Trophoblast cell (in vitro differentiated cells and primary cell): ENCODE data around the gene PRKCB.

Experiments used
- DNase-seq, 2 donors: peaks; one replicate each; pipeline ENCODE4 v3.0.0-alpha.2; 2016
- H2AFZ ChIP-seq: 2 replicates; pipeline ENCODE4 v1.6.1; 2013; ENCODE audit warnings: low read length, moderate library complexity, mild to moderate bottlenecking; ENCODE audit not compliant: insufficient read depth, poor library complexity
- H2AK5ac ChIP-seq: 2 replicates; pipeline ENCODE4 v1.6.1; 2013; ENCODE audit warnings: mild to moderate bottlenecking, low read length
- H2BK120ac ChIP-seq: 2 replicates; pipeline ENCODE4 v1.6.1; 2013; ENCODE audit warnings: low read length, mild to moderate bottlenecking, moderate library complexity; ENCODE audit not compliant: insufficient read depth, poor library complexity
- H2BK12ac ChIP-seq: 2 replicates; pipeline ENCODE4 v1.6.1; 2013; ENCODE audit warnings: mild to moderate bottlenecking, low read length, moderate library complexity
- H2BK5ac ChIP-seq: 2 replicates; pipeline ENCODE4 v1.6.1; 2013; ENCODE audit warnings: low read length, low read depth, moderate library complexity, mild to moderate bottlenecking; ENCODE audit not compliant: poor library complexity
- H3K14ac ChIP-seq: 2 replicates; pipeline ENCODE4 v1.6.1; 2013; ENCODE audit warnings: mild to moderate bottlenecking, low read length
- H3K18ac ChIP-seq: 2 replicates; pipeline ENCODE4 v1.6.1; 2013; ENCODE audit warnings: mild to moderate bottlenecking, low read length
- H3K23ac ChIP-seq: 2 replicates; pipeline ENCODE4 v1.6.1; 2013; ENCODE audit warnings: low read length
- H3K27ac ChIP-seq: 2 replicates; pipeline ENCODE4 v1.5.1; 2013; ENCODE audit warnings: low read depth, mild to moderate bottlenecking, inconsistent platforms, low read length, moderate library complexity
- H3K27me3 ChIP-seq: 2 replicates; pipeline ENCODE4 v1.6.1; 2013; ENCODE audit warnings: inconsistent platforms, mild to moderate bottlenecking, low read length, moderate library complexity; ENCODE audit not compliant: insufficient read depth
- H3K36me3 ChIP-seq, 2 experiments: 1 replicate in 1 of 2; 2 replicates in 1 of 2; pipeline ENCODE4 v1.6.1; 2013; ENCODE audit warnings: low read length in 2 of 2, mild to moderate bottlenecking in 2 of 2, moderate library complexity in 1 of 2; ENCODE audit not compliant: insufficient read depth in 2 of 2, control insufficient read depth in 1 of 2
- H3K4ac ChIP-seq: 2 replicates; pipeline ENCODE4 v1.6.1; 2013; ENCODE audit warnings: low read depth, mild to moderate bottlenecking, low read length, moderate library complexity
- H3K4me1 ChIP-seq, 2 experiments: 1 replicate in 1 of 2; 2 replicates in 1 of 2; pipeline ENCODE4 v1.6.1; 2013; ENCODE audit warnings: low read length in 2 of 2, mild to moderate bottlenecking in 2 of 2, moderate library complexity in 1 of 2; ENCODE audit not compliant: insufficient read depth in 2 of 2, control insufficient read depth in 1 of 2
- H3K4me2 ChIP-seq: 2 replicates; pipeline ENCODE4 v1.6.1; 2013; ENCODE audit warnings: inconsistent platforms, mild to moderate bottlenecking, low read length, moderate library complexity
- H3K4me3 ChIP-seq: 2 replicates; pipeline ENCODE4 v1.5.1; 2013; ENCODE audit warnings: mild to moderate bottlenecking, low read depth, low read length, inconsistent platforms
- H3K79me1 ChIP-seq: one replicate; pipeline ENCODE4 v1.6.1; 2013; ENCODE audit warnings: low read length
- H3K79me2 ChIP-seq: 2 replicates; pipeline ENCODE4 v1.6.1; 2013; ENCODE audit warnings: low read length, mild to moderate bottlenecking; ENCODE audit not compliant: control insufficient read depth, insufficient read depth, poor library complexity
- H3K9ac ChIP-seq: 2 replicates; pipeline ENCODE4 v1.6.1; 2013; ENCODE audit warnings: mild to moderate bottlenecking, low read length
- H3K9me3 ChIP-seq: 2 replicates; pipeline ENCODE4 v1.6.1; 2013; ENCODE audit warnings: low read depth, mild to moderate bottlenecking, control low read depth, inconsistent platforms, low read length; ENCODE audit not compliant: insufficient read depth
- H4K12ac ChIP-seq: 2 replicates; pipeline ENCODE4 v1.6.1; 2013; ENCODE audit warnings: low read depth, mild to moderate bottlenecking, low read length, moderate library complexity
- H4K8ac ChIP-seq: 2 replicates; pipeline ENCODE4 v1.6.1; 2013; ENCODE audit warnings: low read depth, mild to moderate bottlenecking, low read length, moderate library complexity
- H4K91ac ChIP-seq: one replicate; pipeline ENCODE4 v1.6.1; 2013; ENCODE audit warnings: low read depth, mild to moderate bottlenecking, low read length, moderate library complexity
- WGBS: extraction: QIAGEN DNeasy Blood & Tissue Kit; methylation state at CpG from one replicate; pipeline ENCODE4 v1.1.7; 2013; ENCODE audit warnings: missing lambda C conversion rate; ENCODE audit not compliant: insufficient read length, insufficient coverage; ENCODE audit errors: extremely low coverage; 5-methylcytosine and 5-hydroxymethylcytosine counted together

Gene PRKCB

GRCh38 chr16:23840310-23840709 is 4.5 kb downstream of the PRKCB start:
- Histone ChIP-seq H4K8ac (no peak overlapping the region), H2AFZ (no peak overlapping the region), H3K18ac (no peak overlapping the region), H3K14ac (no peak overlapping the region), H3K27me3 (peaks cover 26% of the 10 kb centered on the region), H3K9me3 (peaks cover 2% of the 10 kb centered on the region), H3K4me3 (no peak overlapping the region), H3K79me1 (no peaks in the 10 kb centered on the region), H4K91ac (no peak overlapping the region), H3K4me1 (peaks cover 0 to 7% of the 10 kb centered on the region in 2 experiments), H3K9ac (no peak overlapping the region), H3K4ac (no peak overlapping the region), H3K27ac (no peak overlapping the region), H4K12ac (no peak overlapping the region), H2BK5ac (no peak overlapping the region), H3K79me2 (no peaks in the 10 kb centered on the region), H2BK12ac (no peak overlapping the region), H3K23ac (no peak overlapping the region), H2BK120ac (no peak overlapping the region), H2AK5ac (no peak overlapping the region), H3K4me2 (no peak overlapping the region), H3K36me3 (no peaks in the 10 kb centered on the region)
- WGBS, result no CpG with 5 or more reads among the region's 3 CpGs
- no peak for DNase-seq

GRCh38 chr16:23842137-23842600 is 6.4 kb downstream of the PRKCB start:
- no peak overlapping the region for H4K12ac ChIP-seq
- no peak for DNase-seq
- H3K4ac ChIP-seq, result no peak overlapping the region
- H3K27ac ChIP-seq, result no peak overlapping the region
- WGBS, result no CpG with 5 or more reads among the region's 3 CpGs
- no peak overlapping the region for H2BK5ac ChIP-seq
- no peak overlapping the region for H4K91ac ChIP-seq
- H3K9ac ChIP-seq, result no peak overlapping the region
- no peak overlapping the region for H3K18ac ChIP-seq
- H2AFZ ChIP-seq, result no peak overlapping the region
- no peaks in the 10 kb centered on the region for H3K4me1 ChIP-seq
- no peak overlapping the region for H3K23ac ChIP-seq
- H2BK120ac ChIP-seq, result no peak overlapping the region
- no peak overlapping the region for H3K14ac ChIP-seq
- no peak overlapping the region for H3K4me3 ChIP-seq
- H2BK12ac ChIP-seq, result no peak overlapping the region
- no peak overlapping the region for H3K4me2 ChIP-seq
- no peaks in the 10 kb centered on the region for H3K36me3 ChIP-seq
- no peak overlapping the region for H2AK5ac ChIP-seq
- H4K8ac ChIP-seq, result no peak overlapping the region
- peaks cover 2% of the 10 kb centered on the region for H3K9me3 ChIP-seq
- peaks cover 8% of the 10 kb centered on the region for H3K27me3 ChIP-seq
- H3K79me1 ChIP-seq, result no peaks in the 10 kb centered on the region
- no peaks in the 10 kb centered on the region for H3K79me2 ChIP-seq

DNA sequence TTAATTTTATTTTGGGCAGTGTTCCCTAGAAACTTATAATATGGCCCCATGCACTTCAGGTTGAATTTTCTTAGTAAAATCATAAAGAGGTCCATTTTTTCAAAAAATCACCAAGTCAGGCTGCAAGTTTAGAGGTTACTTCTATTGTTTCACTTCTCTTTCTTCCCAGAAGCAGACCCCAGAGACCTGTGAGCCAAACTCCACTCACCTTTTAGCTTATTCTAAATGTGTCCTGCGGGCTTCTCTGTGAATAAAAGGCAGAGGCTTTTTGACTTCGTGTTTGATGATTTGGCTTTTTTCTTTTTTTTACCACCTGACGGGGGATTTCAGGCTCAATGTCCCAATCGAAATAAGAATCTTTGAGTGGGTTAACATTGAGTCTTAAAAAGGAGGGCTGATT is 7.4 kb downstream of the PRKCB start:
- H2BK120ac ChIP-seq, result no peak overlapping the region
- peaks cover 4% of the 10 kb centered on the region for H3K9me3 ChIP-seq
- H3K18ac ChIP-seq, result no peak overlapping the region
- H3K4me2 ChIP-seq, result no peak overlapping the region
- no peak overlapping the region for H4K91ac ChIP-seq
- no peak for DNase-seq
- no peak overlapping the region for H2AK5ac ChIP-seq
- no peaks in the 10 kb centered on the region for H3K27me3 ChIP-seq
- H2AFZ ChIP-seq, result no peak overlapping the region
- H3K14ac ChIP-seq, result no peak overlapping the region
- H3K4ac ChIP-seq, result no peak overlapping the region
- no peaks in the 10 kb centered on the region for H3K79me1 ChIP-seq
- no peak overlapping the region for H2BK5ac ChIP-seq
- no peak overlapping the region for H4K8ac ChIP-seq
- no peaks in the 10 kb centered on the region for H3K36me3 ChIP-seq
- H4K12ac ChIP-seq, result no peak overlapping the region
- H2BK12ac ChIP-seq, result no peak overlapping the region
- no peaks in the 10 kb centered on the region for H3K79me2 ChIP-seq
- WGBS, result no CpG with 5 or more reads among the region's 4 CpGs
- no peak overlapping the region for H3K9ac ChIP-seq
- no peak overlapping the region for H3K4me3 ChIP-seq
- H3K23ac ChIP-seq, result no peak overlapping the region
- H3K27ac ChIP-seq, result no peak overlapping the region
- H3K4me1 ChIP-seq, result no peaks in the 10 kb centered on the region

- H3K4ac ChIP-seq, result no peak overlapping the region
Measured at GRCh38 chr16:23847251-23847650, 11.5 kb downstream of the PRKCB start.

More at GRCh38 chr16:23847251-23847650, 11.5 kb downstream of the PRKCB start:
- Histone ChIP-seq H3K4me2 (no peak overlapping the region), H3K14ac (no peak overlapping the region), H4K12ac (no peak overlapping the region), H2BK5ac (no peak overlapping the region), H3K79me2 (no peaks in the 10 kb centered on the region), H2BK12ac (no peak overlapping the region), H3K79me1 (no peaks in the 10 kb centered on the region), H3K27me3 (no peaks in the 10 kb centered on the region), H3K23ac (no peak overlapping the region), H3K36me3 (no peaks in the 10 kb centered on the region), H3K27ac (no peak overlapping the region), H4K8ac (no peak overlapping the region), H2AFZ (no peak overlapping the region), H2BK120ac (no peak overlapping the region), H3K4me1 (no peaks in the 10 kb centered on the region), H3K9me3 (peaks cover 2% of the 10 kb centered on the region), H4K91ac (no peak overlapping the region), H3K9ac (no peak overlapping the region), H3K4me3 (no peak overlapping the region), H2AK5ac (no peak overlapping the region), H3K18ac (no peak overlapping the region)
- no peak for DNase-seq
- no CpG with 5 or more reads among the region's 3 CpGs for WGBS
